Mesenteric fat pad (tissue), 1 donor: Measurements from ENCODE around the gene ACTA1. TPM values are rescaled to one million over a fixed set of nuclear protein-coding genes. Genes with fewer than 3 reads are reported as not detected.
"Not testable (repeated sequence)": the region's sequence is repeated elsewhere in the genome, so short reads cannot be mapped to it uniquely, and the experiment has no call there.

ENCODE experiments used
- DNase-seq: peaks from one replicate; pipeline ENCODE4 v3.0.0-alpha.2; 2020; ENCODE audit warnings: low spot score
- long read RNA-seq: library from polyadenylated mRNA; unstranded; transcript quantifications from one replicate; pipeline ENCODE4 v2.0.0, GENCODE V29; 2020
- total RNA-seq: library from RNA; stranded (reverse); fragmentation: NEBNext Ultra II Directional; extraction: Animal tissue kit (Norgen Biotek cat#: 25700); gene quantifications from one replicate; pipeline ENCODE4 v1.2.1, GENCODE V29; 2021
- donor health status: DM: yes; HTN: yes; CAD: no.

ACTA1 gene
- not detected for total RNA-seq
- long read RNA-seq: 0 reads

DNA sequence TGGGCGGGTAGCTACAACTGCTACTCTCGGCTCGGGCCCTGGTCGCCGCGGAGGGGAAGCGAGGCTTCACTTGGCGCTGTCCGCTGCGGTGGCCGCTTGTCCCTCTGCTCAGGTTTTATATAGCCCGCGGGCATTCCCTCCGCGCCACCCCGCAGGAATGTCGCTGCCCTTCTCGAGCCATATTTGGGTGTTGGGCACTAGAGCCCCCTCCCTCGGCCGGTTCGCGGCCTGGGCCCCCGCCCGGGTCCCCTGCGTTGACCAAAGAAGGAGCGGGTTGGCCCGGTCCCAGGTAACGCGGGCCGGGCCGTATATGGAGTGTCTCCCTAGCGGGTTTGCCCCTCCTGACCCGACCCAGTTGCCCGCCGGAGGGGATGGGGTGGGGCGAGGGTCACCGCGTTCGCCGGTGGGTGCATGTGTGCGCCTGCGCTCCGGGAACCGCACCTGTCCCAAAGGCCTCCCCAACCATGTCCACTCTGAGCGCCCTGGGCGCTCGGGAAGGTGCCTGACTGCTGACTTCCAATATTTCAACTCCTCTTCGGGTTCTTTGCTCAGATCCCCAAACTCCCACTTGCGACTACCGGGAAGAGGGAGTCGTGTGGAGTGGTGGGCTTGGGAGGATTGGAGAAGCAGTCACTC, at the start of gene ACTA1:
Gene ACTA1 (minus strand): TSS at position 90 of the 636 bp plus-strand sequence. CDS start 979 bp downstream, outside the sequence.
- no peak for DNase-seq

DNA sequence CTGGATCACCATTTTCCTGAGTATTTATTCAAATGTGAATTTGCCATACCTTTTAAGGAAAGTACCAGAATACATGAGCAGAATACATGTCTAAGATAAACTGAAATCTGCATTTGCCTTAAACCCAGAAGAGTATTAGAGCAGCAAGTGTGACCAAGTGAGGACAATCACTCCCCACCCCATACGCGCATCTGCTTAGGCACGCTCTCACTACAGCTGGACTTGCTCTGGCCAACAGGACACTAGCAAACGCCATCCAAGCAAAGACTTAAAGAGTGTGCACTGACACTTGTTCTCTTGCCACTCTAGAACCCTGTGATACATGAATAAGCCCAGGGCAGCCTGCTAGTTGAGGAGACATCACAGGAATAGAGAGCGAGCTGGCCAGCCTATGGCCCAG, 48.6 kb upstream of the ACTA1 start:
- no peak for DNase-seq

DNA sequence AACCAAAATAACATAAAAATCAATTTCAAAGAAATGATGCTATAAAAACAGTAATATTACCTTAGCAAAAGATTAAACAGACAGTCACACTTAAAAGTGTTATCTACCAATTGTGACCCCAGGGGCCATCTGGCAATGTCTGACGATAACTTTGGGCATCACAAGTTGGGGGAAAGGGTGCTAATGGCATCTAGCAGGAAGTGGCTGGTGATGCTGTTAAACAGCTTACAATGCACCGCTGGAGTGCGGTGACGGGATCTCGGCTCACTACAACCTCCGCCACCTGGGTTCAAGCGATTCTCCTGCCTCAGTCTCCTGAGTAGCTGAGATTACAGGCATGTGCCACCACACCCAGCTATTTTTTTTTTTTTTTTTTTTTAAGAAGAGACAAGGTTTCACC, 46.6 kb upstream of the ACTA1 start:
- no peak for DNase-seq

DNA sequence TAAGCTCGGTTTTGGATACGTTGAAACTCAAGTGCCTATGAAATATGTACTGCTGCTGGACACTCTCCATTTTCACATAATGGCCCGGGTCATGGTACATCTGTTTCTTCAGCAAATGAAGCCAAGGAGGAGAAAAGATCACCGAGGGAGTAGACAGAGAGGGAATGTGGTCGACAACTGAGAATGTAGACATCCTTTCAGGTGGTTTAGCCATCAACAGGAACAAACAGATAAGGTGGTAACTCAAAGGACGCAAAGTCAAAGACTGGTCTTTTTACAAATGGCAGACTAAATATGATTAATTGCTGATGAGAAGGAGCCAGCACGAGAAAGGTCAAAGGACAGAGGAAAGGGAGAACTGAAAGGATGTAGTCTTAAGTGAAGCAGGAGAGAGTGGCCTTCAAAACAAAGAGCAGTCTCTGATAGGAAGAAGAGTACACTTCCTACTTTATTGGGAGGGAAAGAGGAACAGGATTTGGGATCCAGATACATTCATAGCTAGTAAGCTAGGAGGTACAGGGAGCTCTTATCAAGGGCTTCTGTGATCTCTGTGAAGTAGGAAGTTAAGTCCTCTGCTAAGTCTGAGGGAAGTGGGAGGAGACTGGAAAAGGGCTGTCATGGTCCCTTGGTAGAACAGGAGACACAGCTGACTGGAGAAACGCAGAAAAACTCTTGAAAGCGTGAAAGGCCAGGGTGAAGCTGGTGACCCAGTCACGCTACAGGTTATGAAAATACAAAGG, 45.9 kb upstream of the ACTA1 start:
- no peak for DNase-seq

DNA sequence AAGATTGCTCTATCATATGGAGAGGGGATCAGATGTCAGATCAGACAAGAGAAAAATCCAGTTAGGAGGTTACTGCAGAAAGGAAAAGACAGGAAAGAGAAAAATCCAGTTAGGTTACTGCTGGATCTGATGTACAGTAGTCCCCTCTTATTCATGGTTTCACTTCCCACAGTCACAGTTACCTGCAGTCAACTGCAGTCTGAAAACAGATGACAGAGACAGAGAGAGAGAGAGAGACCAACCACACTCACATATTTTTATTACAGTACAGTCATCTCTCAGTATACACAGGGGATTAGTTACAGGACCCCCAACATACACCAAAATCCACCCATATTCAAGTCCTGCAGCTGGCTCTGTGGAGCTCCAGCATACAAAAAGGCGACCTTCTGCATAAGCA, 45.0 kb upstream of the ACTA1 start:
- DNase-seq: no peak

DNA sequence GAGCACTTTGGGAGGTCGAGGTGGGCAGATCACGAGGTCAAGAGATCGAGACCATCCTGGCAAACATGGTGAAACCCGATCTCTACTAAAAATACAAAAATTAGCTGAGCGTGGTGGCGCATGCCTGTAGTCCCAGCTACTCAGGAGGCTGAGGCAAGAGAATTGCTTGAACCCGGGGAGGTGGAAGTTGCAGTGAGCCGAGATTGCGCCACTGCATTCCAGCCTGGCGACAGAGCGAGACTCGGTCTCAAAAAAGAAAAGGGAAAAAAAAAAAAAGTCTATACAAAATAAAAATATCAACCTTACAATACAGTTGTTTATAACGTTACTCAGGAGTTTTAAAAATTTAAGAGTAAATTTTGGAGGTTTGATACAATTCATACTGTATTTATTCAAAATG, 42.0 kb upstream of the ACTA1 start:
- not testable (repeated sequence) for DNase-seq

DNA sequence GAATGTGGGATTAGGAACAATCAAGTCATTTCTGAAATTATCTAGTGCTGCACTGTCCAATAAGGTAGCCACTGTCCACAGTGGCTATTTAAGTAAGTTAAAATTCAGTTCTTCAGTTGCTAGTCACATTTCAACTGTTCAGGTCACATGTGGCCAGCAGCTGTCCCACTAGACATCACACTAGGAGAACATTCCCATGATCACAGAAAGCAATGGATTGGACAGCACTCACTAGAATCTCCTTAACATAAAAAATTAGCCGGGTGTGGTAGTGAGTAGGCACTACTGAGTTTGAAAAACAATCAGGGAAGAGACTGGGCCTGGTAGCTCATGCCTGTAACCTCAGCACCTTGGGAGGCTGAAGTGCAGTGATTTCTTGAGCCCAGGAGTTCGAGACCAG, 40.6 kb upstream of the ACTA1 start:
- DNase-seq: no peak

DNA sequence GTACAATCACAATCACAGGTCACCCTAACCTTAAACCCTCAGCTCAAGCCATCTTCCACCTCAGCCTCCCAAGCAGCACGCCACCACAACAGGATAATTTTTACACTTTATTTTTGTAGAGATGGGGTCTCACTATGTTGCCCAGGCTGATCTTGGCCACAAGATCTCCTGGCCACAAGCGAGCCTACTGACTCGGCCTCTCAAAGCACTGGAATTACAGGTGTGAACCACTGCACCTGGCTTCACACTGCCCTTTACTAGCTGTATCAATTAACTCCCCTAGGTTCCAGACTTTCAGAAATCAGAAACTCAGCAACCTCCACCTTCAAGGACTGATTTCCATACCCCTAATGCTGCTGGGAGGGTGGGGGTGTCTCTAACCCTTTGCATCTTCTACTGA, 37.3 kb upstream of the ACTA1 start:
- DNase-seq: no peak

DNA sequence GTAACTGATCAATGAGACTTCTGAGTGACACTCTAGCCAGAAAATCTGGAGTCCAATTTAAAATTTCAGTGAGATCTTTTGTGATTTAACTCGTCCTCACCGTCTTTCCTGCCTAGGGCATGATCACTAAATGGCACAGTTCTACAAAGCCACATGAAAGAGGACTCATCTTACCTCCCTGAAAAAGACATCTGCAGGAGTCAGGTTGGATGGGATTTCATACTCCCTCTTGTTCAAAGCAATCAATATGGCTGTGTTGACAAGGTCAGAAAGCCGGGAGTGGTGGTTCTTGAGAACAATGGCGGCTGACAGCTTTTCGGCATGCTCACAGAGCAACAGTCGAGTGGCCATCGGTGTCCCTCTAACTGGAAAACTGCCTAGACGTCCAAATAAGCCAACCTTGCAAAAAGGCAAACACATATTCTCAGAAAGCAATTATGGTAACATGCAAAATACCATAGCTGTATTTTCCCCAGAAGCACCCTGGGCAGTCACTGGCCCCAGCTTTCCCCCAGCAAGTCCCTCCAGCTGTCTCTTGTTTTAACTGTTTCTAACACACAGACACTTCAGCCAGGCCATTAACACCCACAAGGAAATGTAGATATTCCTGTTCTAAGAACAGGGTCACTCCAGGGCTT, 36.6 kb upstream of the ACTA1 start:
- no peak for DNase-seq

DNA sequence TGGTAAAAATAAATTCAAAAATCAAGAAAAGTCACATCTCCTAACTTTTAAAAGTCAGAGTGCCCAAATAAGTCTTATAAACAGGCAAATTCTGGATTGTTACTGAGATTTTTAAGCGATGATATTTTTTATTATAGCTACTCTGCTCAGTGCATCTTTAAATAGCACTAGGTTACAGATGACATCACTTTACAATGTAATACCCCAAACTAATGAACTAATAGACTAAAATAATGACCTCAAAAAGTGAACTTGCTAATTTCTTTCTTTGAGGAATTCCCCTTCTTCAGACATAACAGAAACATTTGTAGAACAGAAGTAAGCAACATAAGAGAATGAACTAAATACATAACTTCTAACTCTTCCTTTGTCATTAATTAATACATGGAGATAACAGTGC, 33.0 kb upstream of the ACTA1 start:
- no peak for DNase-seq

DNA sequence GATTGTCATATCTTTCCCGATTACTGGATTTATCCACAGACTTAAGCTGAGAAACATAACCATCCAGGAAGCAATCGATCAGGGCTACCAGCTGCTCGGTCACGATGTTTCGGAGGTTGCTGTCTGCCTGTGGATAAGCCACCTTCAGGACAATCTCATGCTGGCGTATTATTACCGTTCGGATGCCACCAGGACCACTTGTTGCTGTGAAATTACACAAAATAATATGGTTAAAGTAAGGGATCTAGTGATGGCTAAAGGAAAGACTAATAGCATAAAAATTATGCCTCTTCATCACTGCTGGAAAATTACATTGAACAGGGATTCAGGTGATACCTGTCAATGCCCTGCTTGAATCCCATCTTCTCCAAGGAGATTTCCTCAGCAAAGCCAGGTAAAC, 30.8 kb upstream of the ACTA1 start:
- no peak for DNase-seq

DNA sequence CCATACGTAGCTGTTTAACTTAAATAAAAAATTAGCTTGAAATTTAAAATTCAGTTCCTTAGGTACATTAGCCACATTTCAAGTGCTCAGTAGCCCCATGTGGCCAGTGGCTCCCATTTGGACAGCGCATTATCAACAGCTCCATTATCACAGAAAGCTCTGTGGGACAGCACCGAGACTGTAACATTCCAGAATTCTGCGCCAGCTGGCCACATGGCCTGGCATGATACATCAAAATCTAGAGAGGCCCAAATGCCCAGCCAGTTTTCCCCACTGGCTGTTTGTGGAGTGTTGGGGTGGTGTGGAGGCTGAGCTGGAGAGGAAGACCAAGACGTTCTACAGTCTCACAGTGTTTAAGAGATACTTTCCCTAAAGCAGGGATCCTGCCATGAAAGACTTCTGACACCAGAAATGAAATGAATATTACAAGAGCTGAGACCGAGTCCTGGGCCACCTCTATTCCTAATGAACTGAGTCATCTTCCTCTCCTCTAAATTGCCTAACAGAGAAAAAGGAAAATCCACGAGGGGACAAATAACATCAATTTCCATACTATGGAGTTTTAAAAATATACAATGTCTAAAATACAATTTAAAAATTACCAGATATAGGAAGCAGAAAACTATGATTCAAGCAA, 27.3 kb upstream of the ACTA1 start:
- no peak for DNase-seq

DNA sequence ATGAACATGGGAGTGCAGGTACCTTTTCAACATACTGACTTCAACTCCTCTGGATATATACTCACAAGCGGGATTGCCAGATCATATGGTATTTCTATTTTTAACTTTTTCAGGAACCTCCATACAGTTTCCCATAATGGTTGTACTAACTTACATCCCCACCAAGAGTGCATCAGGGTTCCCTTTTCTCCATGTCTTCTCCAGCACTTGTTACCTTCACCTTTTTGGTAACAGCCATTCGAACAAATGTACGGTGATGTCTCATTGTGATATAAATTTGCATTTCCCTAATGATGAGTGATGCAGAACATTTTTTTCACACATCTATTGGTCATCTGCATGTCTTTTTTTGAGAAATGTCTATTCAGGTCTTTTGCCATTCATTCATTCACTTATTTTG, 25.9 kb upstream of the ACTA1 start:
- DNase-seq: no peak

DNA sequence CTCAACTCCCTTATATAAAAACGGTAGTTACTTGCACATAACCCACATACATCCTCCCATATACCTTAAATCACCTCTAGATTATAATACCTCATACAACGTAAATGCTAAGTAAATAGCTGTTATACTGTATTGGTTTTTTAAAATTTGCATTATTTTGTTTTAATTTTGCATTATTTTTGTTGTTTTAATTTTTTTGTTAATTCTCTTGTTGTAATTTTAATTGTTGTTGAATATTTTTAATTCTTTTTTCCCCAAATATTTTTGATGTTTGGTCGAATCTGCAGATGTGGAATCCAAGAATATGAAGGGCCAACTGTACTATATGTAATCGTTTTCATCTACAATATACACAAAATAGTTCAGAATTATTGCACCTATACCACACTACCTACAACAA, 23.5 kb upstream of the ACTA1 start:
- DNase-seq: no peak

DNA sequence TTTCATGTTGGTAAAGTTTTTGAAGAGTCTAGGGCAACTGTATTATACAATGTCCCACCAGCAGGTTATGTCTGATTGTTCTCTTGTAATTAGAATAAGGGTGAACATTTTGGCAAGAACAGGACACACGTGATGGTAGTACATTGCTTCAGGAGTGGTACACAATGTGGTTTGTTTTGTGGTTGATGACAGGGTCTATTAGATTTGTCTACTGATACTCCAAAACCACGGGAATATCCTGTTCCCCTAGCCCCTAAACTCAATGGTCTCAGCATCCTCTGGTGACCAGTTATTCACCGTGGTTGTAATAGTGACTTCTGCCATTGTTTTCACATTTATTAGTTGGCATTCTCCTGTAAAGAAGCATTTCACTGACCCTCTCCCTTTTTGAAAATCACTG, 22.1 kb upstream of the ACTA1 start:
- DNase-seq: no peak

DNA sequence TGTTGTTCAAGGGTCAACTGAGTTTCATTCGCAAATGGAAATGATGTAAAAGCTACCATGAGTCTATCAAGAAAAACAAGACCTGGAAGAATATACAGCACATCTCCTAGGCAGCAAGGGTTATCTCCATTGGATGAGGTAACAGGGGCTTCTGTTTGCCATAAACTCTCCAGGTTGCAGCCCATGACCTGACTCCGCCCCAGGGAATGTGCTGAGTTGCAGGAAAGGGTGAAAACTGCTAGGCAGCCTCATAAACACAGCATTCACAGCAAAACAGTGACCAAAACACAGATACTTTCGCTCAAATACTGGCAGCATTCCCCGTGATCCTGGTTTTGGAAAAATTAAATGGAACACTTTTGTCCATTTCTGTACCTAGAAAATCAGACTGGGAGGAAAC, 20.2 kb upstream of the ACTA1 start:
- no peak for DNase-seq

DNA sequence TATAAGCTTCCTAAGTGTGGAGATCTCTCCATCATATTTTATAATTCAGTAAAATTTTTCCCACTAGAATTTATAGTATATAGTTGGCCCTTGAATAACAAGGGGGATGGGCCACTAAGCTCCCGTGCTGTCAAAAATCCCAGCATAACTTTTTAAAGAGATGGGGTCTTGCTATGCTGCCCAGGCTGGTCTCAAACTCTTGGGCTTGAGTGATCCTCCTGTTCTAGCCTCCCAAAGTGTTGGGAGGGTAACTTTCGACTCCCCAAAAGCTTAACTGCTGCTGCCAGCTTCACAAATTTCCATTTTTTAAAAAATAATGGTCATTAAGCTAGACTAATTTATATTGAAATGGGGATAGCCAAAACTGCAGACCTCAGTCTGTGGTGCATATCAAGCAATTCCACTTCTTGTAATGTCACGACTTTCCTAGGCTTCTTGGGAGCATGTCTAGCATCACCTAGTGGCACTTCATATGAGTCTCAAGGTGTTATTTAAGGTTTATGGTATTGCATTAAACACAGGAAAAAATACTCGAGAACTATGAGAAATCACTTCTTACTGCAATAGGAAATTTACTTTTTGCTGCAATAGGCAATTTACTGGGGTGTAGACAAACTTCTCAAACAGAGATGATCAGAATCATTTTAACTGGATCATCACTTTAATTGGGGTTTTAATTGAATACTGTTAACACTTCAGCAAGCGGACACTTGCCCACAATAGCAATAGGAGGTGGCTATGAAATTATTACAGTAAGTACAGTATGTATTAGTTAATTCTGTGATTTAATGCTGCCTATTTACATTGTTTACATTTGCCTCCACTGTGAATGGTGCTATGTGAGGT, 19.3 kb upstream of the ACTA1 start:
- no peak for DNase-seq

DNA sequence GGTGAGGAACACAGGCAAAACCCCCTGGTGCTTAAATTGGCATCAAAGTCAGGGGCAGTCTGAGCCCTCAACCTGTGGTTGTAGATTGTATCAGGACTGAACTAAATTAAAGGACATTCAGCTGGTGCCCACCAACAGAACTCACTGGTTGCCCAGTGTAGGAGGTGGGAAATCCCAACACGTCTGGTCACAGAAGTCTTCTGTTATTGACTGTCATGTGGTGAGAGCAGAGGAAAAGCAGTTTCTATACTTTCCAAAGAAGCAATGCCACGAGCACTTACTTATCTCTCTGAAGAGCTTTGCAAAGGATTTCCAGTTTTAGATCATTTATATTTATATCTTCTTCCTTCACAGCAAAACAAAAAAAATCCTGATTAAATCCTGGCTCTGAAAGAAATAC, 15.0 kb upstream of the ACTA1 start:
- no peak for DNase-seq

DNA sequence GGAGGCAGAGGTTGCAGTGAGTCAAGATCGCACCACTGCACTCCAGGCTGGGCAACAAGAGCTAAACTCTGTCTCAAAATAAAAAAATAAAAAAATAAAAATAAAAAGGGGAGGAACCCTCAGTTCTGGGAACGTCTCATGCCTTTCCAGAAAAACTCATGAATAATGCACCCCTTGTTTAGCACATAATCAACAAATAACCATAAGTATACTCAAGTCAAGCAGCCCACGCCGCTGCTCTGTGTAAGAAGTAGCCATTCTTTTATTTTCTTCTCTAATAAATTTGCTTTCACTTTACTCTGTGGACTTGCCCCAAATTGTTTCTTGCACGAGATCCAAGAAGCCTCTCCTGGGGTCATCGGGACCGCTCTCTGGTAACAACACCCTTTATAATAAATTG, 14.5 kb upstream of the ACTA1 start:
- no peak for DNase-seq

DNA sequence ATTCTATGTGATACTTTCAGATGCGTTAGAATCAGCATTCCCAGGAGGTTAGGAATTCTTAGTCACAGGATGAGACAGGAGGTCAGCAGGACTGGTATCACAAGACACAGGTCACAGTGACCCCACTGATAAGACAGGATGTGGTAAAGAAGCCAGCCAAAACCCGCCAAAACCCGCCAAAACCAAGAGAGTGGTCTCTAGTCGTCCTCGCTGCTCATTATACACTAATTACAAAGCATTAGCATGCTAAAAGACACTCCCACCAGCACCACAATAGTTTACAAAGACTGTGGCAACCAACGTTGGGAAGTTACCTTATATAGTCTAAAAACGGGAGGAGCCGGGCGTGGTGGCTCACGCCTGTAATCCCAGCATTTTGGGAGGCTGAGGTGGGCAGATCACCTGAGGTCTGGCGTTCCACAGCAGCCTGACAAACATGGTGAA, 13.9 kb upstream of the ACTA1 start:
- DNase-seq: no peak

DNA sequence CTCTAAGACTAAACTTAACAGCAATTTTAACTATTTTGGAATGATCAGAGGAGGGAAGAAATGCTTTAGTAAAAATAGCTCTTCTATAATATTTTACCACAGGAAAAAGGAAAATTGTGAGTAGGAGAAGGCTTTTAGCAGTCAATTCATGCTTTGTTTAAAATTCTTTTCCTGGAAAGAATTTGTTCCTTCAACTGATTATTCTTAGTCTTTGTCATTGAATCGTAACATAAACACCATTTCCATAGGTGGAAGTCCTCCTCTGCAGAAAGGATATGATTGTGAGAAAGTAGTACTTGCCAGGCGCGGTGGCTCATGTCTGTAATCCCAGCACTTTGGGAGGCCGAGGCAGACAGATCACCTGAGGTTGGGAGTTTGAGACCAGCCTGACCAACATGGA, 11.9 kb upstream of the ACTA1 start:
- no peak for DNase-seq
